Activated CD4-positive, alpha-beta T cell treated with anti-CD3 and anti-CD28 coated beads, Interleukin-2, amount 50 U/mL, for 4 hours (primary cell): ENCODE results near the gene SCRN2.
A peak's percentile ranks its signal among the peaks of the same experiment; 100 is the strongest.

Experiments used
- DNase-seq, 2 experiments: peaks; one replicate each; pipeline ENCODE4 v3.0.0-alpha.2; 2020

Gene SCRN2

DNA sequence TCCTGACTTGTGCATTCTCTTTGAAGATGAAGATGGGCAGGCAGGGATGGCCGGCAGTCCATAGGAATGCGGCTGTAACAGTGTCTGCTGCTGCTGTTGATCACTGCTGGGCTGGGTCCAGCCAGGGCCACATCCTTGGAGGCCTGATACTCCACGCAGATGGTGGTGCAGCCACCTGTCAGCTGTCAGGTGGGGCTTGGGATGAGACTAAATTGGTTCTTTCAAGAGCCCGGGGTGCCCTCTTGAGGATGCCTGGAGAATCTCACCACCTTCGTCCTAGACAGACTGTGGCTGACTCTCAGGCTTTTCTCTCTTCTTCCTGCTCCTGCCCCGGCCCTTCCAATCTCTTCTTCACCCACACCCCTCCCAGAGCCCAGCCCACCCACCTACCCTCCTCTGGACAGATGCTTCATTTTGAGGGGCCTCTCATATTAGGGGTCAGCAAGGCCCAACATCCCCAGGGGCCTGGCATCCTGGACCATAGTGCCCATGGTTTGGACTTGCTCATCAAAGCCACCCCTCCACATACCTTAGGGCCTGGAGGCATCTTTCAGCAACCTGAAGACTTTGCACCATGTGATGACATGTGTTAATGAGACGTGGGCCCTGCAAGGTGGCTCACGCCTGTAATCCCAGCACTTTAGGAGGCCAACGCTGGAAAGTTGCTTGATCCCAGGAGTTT, 38.6 kb downstream of the SCRN2 start:
- peak; percentile 57 to 58 for DNase-seq

DNA sequence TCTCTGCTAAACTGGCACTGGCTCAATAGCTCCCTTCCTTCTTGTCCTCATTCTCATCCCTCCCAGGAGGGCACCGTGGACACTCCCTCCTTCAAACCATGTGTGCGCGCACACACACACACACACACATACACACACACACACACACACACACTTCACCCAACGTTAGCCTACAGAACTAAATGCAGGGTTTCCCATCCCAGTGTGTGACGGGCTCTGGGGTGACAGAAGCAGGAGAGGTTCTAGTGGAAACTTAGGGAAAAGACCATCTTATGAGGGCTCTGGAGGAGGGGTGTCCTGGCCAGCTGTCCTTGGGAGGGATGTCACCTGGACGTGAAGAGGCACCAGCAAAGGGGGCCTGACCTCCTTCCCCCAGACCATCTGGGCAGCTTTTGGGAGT, 39.2 kb downstream of the SCRN2 start:
- DNase-seq, result no peak

- no peak for DNase-seq
Measured at GRCh38 chr17:47801176-47801765, 39.8 kb downstream of the SCRN2 start.

- DNase-seq, result no peak
Measured at GRCh38 chr17:47800686-47801085, 40.4 kb downstream of the SCRN2 start.

DNA sequence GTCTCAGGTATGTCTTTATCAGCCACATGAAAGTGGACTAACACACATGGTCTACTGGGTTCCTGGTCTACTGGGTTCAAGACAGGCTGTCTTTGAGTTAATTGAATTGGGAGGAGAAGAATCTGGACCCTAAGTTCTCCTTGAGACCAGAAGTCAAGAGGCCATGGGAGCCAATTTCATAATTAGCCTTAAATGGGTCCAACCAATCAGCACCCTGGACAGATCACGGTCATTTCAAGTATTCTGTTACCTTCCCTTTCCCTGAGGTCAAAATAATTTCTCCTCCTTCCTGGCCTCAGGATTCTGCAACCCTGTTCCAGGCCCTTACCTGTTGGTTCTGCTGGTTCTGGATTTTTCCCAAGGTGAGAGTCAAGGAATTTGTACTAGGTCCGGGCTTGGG, 43.3 kb downstream of the SCRN2 start:
- DNase-seq, result no peak

GRCh38 chr17:47792979-47793378, 48.1 kb downstream of the SCRN2 start:
- DNase-seq, result no peak

- no peak for DNase-seq
Measured at GRCh38 chr17:47792457-47792856, 48.6 kb downstream of the SCRN2 start.

DNA sequence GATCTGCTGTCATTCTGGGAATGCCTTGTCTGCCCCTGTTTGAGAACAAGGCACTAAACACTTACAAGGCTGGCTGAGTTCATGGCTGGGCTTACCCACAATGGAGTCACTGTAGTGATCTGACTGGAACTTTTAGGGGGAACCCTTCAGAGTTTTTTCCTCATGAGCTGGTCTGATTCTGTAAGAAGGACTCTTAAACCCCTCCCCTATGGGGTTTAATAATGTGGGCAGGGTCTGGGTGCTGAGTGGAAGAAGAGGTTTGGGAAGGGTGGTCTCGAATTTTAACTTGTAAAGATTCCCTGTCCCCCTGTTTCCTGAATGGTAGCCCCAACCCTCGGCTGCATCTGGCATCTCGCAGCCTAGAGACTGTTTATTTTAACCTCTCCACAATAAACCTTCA, 50.0 kb downstream of the SCRN2 start:
- no peak for DNase-seq

DNA sequence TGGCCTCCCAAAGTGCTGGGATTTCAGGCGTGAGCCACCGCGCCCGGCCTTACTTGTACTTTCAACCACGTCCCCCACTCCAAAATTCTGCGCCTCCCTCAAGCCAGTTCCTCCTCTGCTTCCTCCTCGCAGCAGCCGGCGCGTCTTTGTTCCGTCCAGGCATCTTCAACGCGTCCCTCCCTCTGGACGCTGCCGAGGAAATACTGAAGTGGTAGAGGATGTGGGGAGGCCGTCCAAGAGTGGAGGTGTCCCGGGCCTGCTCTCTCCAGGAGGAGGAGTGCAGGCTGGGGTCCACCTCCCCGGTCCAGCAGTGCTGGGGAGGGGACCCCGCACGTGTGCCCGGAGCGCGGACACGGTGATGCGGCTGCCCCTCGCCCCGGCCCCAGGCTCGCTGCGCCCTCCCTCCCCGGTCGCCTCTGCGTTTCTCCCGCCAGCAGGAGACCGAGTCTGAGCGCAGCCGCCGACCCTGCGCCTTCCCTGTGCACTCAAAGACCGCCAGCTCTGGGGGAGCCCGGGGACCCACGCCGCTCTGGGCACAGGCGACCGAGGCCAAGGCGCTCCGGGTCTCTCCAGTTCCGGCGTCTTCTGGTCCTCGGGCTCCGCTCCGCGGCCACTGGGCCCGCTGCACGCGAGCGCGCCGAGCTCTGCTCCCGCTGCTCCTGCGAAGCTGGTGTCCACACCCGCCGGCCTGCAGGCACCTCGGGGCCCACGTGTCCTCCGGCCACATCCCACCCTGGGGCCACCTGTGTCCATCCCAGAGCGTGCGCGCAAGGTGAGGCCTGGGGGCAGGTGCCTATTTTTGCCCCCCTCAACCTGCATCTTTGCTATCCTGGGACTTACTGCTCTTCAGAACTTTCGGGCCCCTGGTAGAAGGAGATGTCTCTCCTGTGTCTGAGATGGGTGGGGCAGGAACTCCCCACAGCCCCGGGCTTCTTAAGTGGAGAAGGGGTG, 51.2 kb downstream of the SCRN2 start:
- peak; percentile 27 to 31 for DNase-seq
